ENCODE data around the gene PPP1R14D. TPM values are rescaled to one million over a fixed set of nuclear protein-coding genes. Genes with fewer than 3 reads are reported as not detected.

The PPP1R14D gene
- total RNA-seq, 1 donor from 2014 or later: 1.3 TPM

DNA sequence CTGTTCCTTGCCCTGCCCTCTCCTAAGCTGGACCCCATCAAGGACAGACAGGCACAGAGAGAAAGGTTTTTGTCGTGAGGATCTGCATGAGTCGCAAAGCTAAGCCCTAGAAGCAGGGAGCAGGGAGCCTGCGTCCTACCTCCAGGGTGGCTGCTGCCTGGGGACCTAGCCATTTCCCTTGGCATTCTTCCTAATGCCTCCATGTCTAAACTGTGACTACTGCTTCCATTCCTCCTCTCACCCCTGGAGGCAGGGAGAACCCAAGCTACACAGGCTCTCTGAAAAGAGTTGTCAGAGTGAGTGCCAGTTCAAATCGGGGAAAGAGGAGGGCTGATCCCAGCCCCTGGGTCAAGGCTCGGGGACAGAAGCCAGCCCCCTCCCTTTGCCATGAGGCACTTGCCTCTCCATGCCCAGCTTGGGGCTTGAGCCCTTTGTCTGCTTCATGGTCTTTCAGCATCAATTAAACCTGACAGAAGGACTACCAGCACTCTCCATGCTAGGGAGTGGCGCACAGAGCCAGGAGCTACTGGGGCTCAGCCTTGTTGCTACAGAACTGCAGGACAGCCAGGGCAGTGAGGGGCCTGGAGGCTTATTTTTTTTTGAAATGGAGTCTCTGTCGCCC is 62.2 kb downstream of the PPP1R14D start:
- no peak for TF ChIP-seq CTCF (IDR thresholded peaks at IDR 0.05)
- intact Hi-C loops (cut with DNase I): no loop called here
- no peak for ATAC-seq
- H3K9me3 ChIP-seq: no peaks in the 10 kb centered on the region
- DNase-seq: no peak
- peaks cover 51% of the 10 kb centered on the region for H3K4me1 ChIP-seq
- H3K36me3 ChIP-seq: peaks cover 13% of the 10 kb centered on the region
- H3K4me3 ChIP-seq: no peak overlapping the region
- H3K27ac ChIP-seq: no peak overlapping the region
- no peaks in the 10 kb centered on the region for H3K27me3 ChIP-seq

Other genes starting within 250 kb of the PPP1R14D start
- gene KNL1, start 234.5 kb downstream of the PPP1R14D start, total RNA-seq: 0.61 TPM
- 0.98 TPM for gene RAD51, start 133.5 kb downstream of the PPP1R14D start, total RNA-seq
- 77.1 TPM for gene RMDN3, start 73.5 kb downstream of the PPP1R14D start, total RNA-seq
- gene GCHFR, start 64.6 kb downstream of the PPP1R14D start, total RNA-seq: 55.2 TPM
- gene C15orf62, start 58.7 kb downstream of the PPP1R14D start, total RNA-seq: 0.96 TPM
- gene ZFYVE19, start 21.6 kb downstream of the PPP1R14D start, total RNA-seq: 26.7 TPM
- gene DNAJC17, start 21.2 kb downstream of the PPP1R14D start, total RNA-seq: 30.7 TPM
- gene SPINT1, start 15.3 kb upstream of the PPP1R14D start, total RNA-seq: 96.8 TPM
- not detected for gene RHOV, start 45.5 kb upstream of the PPP1R14D start, total RNA-seq
- gene VPS18, start 65.7 kb upstream of the PPP1R14D start, total RNA-seq: 24.5 TPM
- 22.0 TPM for gene DLL4, start 100.6 kb upstream of the PPP1R14D start, total RNA-seq
- gene CHAC1, start 124.8 kb upstream of the PPP1R14D start, total RNA-seq: 4.4 TPM